ENCODE data around the gene H2BK1. TPM values are rescaled to one million over a fixed set of nuclear protein-coding genes. Genes with fewer than 3 reads are reported as not detected.

H2BK1 gene
- polyA plus RNA-seq, 1 donor (not counting 4 experiments of a cell fraction or from before 2014, with no cell fraction given), result not detected

DNA sequence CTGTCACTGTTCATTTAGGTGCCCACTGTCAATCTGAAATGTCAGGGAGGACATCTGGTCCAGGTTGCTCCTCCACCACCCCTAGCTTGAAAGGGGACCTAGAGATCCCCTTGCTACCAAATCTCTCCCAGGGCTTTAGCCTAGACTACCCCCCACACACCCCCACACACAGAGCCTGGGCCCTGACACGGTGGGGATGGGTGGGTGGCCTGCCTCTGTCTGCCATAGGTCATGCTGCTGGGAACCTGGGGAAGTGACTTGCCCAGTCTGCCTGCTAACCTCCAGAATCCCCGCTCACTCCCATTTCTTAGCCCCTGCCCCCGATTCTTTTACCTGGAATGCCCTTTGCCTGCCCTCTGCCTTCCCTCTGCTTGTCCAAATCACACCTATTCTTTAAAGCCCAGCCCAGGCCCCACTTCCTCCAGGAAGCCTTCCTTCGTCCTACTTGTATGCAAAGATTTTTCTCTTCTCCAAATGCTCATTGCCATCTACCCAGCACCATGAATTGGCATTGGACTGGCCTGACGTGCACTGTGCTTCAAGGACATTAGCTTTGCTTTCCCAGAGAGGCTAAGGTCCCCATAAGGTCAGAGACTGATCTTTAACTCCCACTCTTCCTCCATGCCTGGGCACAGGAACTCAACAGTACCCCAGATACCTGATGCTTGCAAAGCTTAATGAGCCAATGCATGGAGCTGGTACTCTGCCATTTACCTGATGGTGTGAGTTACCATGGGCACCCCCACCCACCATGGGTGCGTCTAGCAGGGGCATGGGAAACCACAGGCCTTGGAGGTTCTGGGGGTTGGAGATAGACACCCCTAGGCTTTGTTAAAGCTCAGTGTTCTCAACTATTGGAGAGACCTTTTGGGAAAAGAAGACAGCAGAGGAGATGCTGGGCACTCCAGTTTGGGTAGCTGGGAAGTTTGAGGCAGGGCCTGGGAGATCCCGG, 40.2 kb upstream of the H2BK1 start:
- FAIRE-seq (no peak), DNase-seq (ENCODE audit: low read depth, low spot score) (no peak)
- no peaks in the 10 kb centered on the region for H3K9me3 ChIP-seq (ENCODE audit: control insufficient read depth, low read depth, low read length)
- peaks cover 14% of the 10 kb centered on the region for H3K4me1 ChIP-seq (ENCODE audit: control insufficient read depth, extremely low read depth, insufficient read depth, low read length)
- H3K36me3 ChIP-seq (ENCODE audit: control insufficient read depth in 2 of 2, extremely low read depth in 1 of 2, insufficient read depth in 2 of 2, low read length in 2 of 2), result no peaks in the 10 kb centered on the region
- no peak overlapping the region for H3K4me3 ChIP-seq (ENCODE audit: control insufficient read depth in 2 of 3, extremely low read depth in 1 of 3, insufficient read depth in 2 of 3, low read depth in 1 of 3, low read length in 3 of 3)
- no peak overlapping the region for H3K4me2 ChIP-seq (ENCODE audit: control insufficient read depth, extremely low read depth, insufficient read depth, low read depth, low read length)
- no peak overlapping the region for H3K9ac ChIP-seq (ENCODE audit: control insufficient read depth, extremely low read depth, insufficient read depth, low read length)
- H3K27ac ChIP-seq (ENCODE audit: control insufficient read depth, insufficient read depth, low read length), result no peak overlapping the region
- H3K27me3 ChIP-seq (ENCODE audit: control insufficient read depth, extremely low read depth, insufficient read depth, low read length), result peaks cover 42% of the 10 kb centered on the region
- H2AFZ ChIP-seq (ENCODE audit: control insufficient read depth, low read length), result no peak overlapping the region
- dilution Hi-C loops (cut with MboI; ENCODE audit: extremely low pct_ligation_motif_present, low sequenced_read_pairs), result no loop called here
- H4K20me1 ChIP-seq (ENCODE audit: control insufficient read depth, extremely low read depth, insufficient read depth, low read length), result no peaks in the 10 kb centered on the region
- TF ChIP-seq EZH2 (IDR thresholded peaks at IDR 0.05; ENCODE audit: low read length), result no peak
- no peak for TF ChIP-seq CTCF (optimal IDR thresholded peaks at IDR 0.05 in 1 of 3, IDR thresholded peaks at IDR 0.05 in 1 of 3, conservative IDR thresholded peaks at IDR 0.05 in 1 of 3; ENCODE audit: extremely low read depth in 1 of 3, insufficient read depth in 2 of 3, low read length in 3 of 3)
- H3K9me1 ChIP-seq (ENCODE audit: control insufficient read depth, extremely low read depth, insufficient read depth, low read length), result no peaks in the 10 kb centered on the region
- no peaks in the 10 kb centered on the region for H3K79me2 ChIP-seq (ENCODE audit: control insufficient read depth, insufficient read depth, low read length)

- no peak overlapping the region for H2AFZ ChIP-seq (ENCODE audit: control insufficient read depth, low read length)
- no peak overlapping the region for H3K4me2 ChIP-seq (ENCODE audit: control insufficient read depth, extremely low read depth, insufficient read depth, low read depth, low read length)
- H3K9ac ChIP-seq (ENCODE audit: control insufficient read depth, extremely low read depth, insufficient read depth, low read length), result no peak overlapping the region
- no peaks in the 10 kb centered on the region for H4K20me1 ChIP-seq (ENCODE audit: control insufficient read depth, extremely low read depth, insufficient read depth, low read length)
- peaks cover 14% of the 10 kb centered on the region for H3K4me1 ChIP-seq (ENCODE audit: control insufficient read depth, extremely low read depth, insufficient read depth, low read length)
- no peak for TF ChIP-seq CTCF (optimal IDR thresholded peaks at IDR 0.05 in 1 of 3, IDR thresholded peaks at IDR 0.05 in 1 of 3, conservative IDR thresholded peaks at IDR 0.05 in 1 of 3; ENCODE audit: extremely low read depth in 1 of 3, insufficient read depth in 2 of 3, low read length in 3 of 3)
- no peaks in the 10 kb centered on the region for H3K79me2 ChIP-seq (ENCODE audit: control insufficient read depth, insufficient read depth, low read length)
- no peaks in the 10 kb centered on the region for H3K36me3 ChIP-seq (ENCODE audit: control insufficient read depth in 2 of 2, extremely low read depth in 1 of 2, insufficient read depth in 2 of 2, low read length in 2 of 2)
- FAIRE-seq (no peak), DNase-seq (ENCODE audit: low read depth, low spot score) (no peak)
- no peak overlapping the region for H3K4me3 ChIP-seq (ENCODE audit: control insufficient read depth in 2 of 3, extremely low read depth in 1 of 3, insufficient read depth in 2 of 3, low read depth in 1 of 3, low read length in 3 of 3)
- peaks cover 42% of the 10 kb centered on the region for H3K27me3 ChIP-seq (ENCODE audit: control insufficient read depth, extremely low read depth, insufficient read depth, low read length)
- no peak overlapping the region for H3K27ac ChIP-seq (ENCODE audit: control insufficient read depth, insufficient read depth, low read length)
- no peaks in the 10 kb centered on the region for H3K9me3 ChIP-seq (ENCODE audit: control insufficient read depth, low read depth, low read length)
- dilution Hi-C loops (cut with MboI; ENCODE audit: extremely low pct_ligation_motif_present, low sequenced_read_pairs), result no loop called here
- H3K9me1 ChIP-seq (ENCODE audit: control insufficient read depth, extremely low read depth, insufficient read depth, low read length), result no peaks in the 10 kb centered on the region
Observed at GRCh38 chr7:151249732-151250072, 39.4 kb upstream of the H2BK1 start.
